Anterior cingulate cortex (tissue), 58 donors: ENCODE results near the gene EFS.
"Not testable (repeated sequence)": the region's sequence is repeated elsewhere in the genome, so short reads cannot be mapped to it uniquely, and the experiment has no call there.

ENCODE experiments used
- DNase-seq, 58 donors: peaks; one replicate each; lab custom pipeline; 2025; lab: John Stamatoyannopoulos, UW

The EFS gene

DNA sequence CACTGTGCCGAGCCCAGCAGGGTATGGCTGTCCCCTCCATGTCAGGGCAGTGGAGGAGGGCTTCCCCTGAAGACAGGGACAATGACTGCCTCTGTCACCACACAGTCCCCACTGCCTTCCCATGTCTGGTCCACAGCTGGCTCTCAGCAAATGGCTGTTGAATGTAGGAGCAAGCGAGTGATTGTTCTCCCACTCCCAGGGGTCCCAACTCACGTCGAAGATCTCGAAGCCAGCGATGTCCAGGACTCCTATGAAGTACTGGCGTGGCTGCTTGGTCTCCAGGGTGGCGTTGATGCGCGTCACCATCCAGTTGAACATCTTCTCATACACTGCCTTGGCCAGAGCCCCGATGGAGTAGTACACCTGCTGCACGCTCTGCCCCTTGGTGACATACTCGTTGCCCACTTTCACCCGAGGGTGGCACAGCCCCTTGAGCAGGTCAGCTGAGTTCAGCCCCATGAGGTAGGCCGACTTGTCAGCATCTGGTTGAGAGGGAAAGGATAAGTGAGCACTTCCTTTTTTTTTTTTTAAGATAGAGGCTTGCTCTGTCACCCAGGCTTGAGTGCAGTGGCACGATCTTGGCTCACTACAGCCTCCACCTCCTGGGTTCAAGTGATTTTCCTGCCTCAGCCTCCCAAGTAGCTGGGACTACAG is 35.7 kb upstream of the EFS start:
- DNase-seq: not testable (repeated sequence)

- no peak for DNase-seq
Measured at GRCh38 chr14:23399591-23399990, 34.6 kb upstream of the EFS start.

- DNase-seq: no peak
Measured at GRCh38 chr14:23399136-23399535, 34.2 kb upstream of the EFS start.

GRCh38 chr14:23398348-23398747 is 33.4 kb upstream of the EFS start:
- DNase-seq: no peak

DNA sequence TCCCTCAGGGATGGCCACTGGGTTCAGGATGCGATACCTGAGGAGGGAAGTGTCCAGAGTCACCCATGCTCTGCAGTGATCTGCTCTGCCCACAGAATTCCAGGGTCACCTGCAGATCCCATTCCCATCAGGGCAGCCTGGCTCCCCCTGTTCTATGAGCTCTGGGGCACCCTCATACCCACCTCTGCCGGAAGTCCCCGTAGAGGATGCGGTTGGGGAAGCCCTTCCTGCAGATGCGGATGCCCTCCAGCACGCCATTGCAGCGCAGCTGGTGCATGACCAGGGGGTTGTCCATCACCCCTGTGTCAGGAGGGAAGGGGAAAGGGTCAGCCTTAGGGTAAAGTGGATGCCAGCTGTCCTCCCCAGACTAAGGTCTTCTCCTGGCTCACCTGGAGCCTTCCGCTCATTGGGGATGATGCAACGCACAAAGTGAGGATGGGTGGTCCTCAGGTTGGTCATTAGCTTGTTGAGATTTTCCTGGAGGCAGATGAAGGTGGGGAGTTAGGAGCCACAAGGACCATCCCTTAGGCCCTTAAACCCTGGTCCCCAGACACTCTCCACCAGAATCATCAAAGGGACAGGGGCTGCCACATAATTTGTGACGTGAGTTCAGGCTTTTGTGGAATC is 31.9 kb upstream of the EFS start:
- DNase-seq: no peak

GRCh38 chr14:23396126-23396525 is 31.2 kb upstream of the EFS start:
- no peak for DNase-seq

- no peak for DNase-seq
Measured at GRCh38 chr14:23392613-23393012, 27.6 kb upstream of the EFS start.

GRCh38 chr14:23389871-23390270 is 24.9 kb upstream of the EFS start:
- not testable (repeated sequence) for DNase-seq

DNA sequence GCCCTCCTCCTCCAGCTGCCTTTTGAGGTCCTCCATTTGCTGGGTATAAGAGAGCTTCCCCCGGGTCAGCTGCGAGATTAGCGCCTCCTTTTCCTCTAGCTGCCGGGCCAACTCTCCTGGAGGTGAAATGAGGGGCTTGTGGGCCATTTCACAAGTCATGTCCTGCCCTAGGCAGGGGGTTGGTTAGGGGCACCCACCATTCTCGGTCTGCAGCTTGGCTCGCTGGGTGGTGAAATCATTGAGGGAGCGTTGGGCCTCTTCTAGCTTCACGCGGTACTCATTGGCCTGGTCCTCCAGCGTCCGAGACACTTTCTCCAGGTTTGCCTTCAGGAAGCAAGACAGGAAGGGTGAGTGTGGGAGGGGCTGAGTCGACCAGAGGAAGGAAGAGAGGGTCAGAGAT is 24.4 kb upstream of the EFS start:
- no peak for DNase-seq

DNA sequence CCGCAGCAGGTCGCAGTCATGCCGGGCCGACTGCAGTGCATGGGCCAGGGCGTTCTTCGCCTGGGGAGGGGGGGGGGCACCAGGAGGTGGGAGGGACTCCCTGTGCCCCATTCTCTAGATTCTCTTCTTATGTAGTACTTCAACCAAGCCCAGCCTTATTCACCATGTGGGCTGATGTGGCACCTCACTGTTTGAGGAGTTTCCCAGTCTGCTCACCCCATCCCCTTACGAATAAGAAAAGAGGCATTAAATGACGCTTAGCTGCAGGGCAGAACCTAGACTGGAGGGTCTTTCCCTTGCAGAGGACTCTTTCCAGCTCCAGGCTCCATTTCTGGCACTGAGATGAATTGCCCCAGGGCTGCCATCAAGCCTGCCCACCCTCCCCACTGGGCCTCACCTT is 24.0 kb upstream of the EFS start:
- DNase-seq: no peak

DNA sequence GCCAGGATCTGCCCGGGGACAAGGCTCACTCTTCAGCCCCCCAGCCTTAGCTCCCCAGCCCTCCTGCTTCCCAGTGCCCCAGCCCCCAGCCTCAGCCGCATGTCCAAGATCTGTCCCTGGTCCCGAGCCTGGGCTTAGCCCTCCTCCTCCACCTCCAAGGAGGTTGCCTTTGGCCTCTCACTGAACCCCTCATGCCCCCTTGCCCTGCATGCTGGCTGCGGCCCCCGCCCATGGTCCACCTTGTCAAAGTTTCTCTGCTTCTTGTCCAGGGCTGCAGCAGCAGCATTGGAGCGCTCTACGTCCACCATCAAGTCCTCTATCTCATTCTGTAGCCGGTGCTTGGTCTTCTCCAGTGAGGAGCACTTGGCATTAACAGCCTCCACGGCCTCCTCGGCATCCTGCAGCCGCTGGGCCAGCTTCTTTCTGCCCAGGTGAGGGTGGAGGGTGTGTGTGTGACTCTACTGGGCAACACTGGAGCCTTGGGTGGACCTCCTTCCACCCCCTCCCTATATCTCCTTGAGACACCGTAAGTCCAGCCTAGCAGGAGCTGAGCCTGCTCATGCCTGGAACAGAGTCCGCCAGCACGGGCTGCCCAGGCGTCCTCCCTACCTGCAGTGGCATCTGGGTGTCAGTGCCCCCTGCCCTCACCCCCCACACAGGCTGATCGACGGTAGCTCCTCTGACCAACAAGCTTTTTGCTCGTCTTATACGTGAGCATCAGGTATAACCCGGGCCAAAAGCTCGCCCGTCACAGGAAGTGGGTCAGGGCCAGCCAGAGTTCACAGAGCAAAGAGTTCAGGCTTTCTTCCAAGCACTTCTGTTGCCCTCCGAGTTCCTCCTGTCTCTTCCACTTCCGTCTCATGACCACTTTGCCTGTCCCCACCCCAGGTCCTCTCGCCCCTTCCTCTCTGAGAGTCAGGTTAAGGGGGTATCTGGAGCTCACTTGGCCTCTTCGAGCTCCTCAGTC is 23.2 kb upstream of the EFS start:
- DNase-seq: no peak

- DNase-seq: no peak
Measured at GRCh38 chr14:23386999-23387398, 22.0 kb upstream of the EFS start.

DNA sequence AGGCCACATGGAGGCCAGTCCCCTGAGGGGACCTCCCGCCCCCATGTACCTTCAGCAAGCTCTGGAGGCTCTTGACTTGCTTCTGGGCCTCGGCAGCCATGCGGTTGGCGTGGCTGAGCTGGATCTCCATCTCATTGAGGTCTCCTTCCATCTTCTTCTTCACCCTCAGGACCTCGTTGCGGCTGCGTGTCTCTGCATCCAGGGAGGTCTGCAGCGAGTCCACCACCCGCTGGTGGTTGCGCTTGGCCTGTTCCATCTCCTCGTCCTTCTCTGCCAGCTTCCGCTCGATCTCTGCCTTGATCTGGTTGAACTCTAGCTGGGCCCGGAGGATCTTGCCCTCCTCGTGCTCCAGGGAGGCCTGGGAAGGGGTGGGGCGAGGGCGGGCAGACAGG is 21.3 kb upstream of the EFS start:
- DNase-seq: not testable (repeated sequence)

DNA sequence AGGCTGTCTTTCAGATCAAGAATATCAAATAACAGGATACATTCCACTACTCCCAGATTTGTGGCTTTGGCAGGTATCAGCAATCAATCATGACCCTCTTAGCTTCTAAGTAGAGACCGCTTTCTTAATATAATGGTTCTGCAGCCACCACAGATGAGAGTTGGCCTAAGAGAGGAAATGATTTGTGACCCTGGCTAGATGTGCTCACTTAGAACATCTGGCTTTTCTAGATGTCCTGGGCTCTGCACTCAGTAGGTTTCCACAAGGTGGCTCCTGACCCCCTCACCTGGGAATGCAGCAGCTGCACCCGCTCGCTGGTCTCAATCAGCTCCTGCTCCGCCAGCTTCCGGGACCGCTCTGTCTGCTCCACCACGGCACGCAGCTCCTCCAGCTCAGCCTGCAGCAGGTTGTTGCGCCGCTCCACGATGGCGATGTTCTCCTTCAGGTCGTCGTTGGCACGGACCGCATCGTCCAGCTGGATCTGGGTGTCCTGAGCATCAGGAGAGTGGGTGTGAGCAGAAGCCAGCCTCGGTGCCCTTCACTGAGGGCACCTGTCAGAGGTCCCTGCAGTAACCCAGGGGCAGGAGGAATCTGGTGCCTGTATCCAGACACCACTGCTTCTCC is 20.8 kb upstream of the EFS start:
- no peak for DNase-seq

- DNase-seq: no peak
Measured at GRCh38 chr14:23385244-23385641, 20.3 kb upstream of the EFS start.

DNA sequence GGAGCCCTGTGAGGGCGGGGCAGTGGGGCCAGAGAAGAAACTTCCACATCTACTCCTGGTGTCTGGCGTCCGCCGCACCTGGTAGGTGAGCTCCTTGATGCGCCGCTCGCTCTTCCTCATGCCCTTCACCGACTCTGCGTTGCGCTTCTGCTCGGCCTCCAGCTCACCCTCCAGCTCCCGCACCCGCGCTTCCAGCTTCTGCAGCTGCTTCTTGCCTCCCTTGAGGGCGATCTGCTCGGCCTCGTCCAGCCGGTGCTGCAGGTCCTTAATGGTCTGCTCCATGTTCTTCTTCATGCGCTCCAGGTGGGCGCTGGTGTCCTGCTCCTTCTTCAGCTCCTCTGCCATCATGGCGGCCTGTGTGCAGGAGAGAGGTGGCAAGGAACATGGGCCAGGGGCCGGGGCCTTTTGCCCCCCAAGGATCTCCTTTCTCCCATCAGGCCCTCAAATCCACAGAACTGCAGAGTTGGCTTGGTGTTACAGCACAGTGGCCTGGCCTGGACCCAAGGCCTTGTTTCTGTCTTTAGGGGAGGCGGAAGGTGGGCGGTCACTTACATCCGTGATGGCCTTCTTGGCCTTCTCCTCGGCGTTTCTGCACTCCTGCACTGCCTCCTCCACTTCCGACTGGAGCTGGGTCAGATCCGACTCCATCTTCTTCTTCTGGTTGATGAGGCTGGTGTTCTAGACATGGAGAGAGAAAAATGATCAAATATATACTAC is 19.6 kb upstream of the EFS start:
- no peak for DNase-seq

DNA sequence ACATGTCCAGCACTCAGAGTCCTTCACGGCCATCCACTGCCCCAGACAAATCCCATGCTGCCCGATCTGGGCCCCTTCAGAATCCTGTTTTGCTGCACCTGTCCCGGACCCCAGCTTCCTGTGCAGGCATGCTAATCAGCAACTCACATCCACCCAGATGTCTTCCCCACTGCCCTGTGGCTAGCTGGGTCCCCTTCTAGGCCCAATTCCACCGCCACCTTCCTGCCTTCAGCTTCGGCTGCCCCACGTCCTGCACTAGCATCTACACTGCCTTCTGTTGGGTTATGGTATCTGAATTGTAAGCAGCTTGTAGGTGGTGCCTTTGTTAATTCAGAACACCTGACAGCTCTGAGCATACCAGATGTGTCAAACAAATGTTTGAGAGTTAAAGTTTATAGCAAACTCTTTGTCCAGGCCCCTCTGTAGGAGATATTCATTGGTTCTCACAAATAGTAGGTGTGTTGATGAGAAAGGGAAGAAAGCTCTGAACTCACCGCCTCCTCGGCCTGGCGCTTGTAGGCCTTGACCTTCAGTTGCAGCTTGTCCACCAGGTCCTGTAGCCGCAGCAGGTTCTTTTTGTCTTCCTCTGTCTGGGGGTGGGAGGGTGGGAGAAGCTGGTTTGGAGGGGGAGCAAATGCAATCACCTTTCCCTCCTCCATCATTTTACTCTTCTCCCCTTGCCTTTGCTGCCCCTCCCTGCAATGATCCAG is 17.9 kb upstream of the EFS start:
- no peak for DNase-seq

GRCh38 chr14:23382276-23382675 is 17.3 kb upstream of the EFS start:
- DNase-seq: no peak

GRCh38 chr14:23381871-23382270 is 16.9 kb upstream of the EFS start:
- DNase-seq: no peak

- DNase-seq: no peak
Measured at GRCh38 chr14:23380976-23381375, 16.0 kb upstream of the EFS start.
